Measurements from ENCODE around the gene MCC. TPM values are rescaled to one million over a fixed set of nuclear protein-coding genes. Genes with fewer than 3 reads are reported as not detected.

Gene MCC
- total RNA-seq, 1 donor from 2014 or later = 2.5 TPM

GRCh38 chr5:113495422-113495841 is 7.2 kb upstream of the MCC start:
- peaks cover 3% of the 10 kb centered on the region for H3K27me3 Mint-ChIP-seq (ENCODE audit: insufficient read depth, low read depth)
- H3F3A ChIP-seq (ENCODE audit: low read depth) = no peaks in the 10 kb centered on the region
- H3K9ac ChIP-seq = no peak overlapping the region
- H3K4me1 ChIP-seq = no peaks in the 10 kb centered on the region
- no peak for TF ChIP-seq EZH2 (IDR thresholded peaks at IDR 0.05)
- TF ChIP-seq CTCF (IDR thresholded peaks at IDR 0.05) = no peak
- TF ChIP-seq EZH2phosphoT487 (IDR thresholded peaks at IDR 0.05) = no peak
- no peaks in the 10 kb centered on the region for H4K20me1 ChIP-seq (ENCODE audit: low read depth)
- DNase-seq (ENCODE audit: low spot score) = no peak
- H3K4me1 Mint-ChIP-seq = no peaks in the 10 kb centered on the region
- peaks cover 11% of the 10 kb centered on the region for H3K9me3 Mint-ChIP-seq
- H3K36me3 Mint-ChIP-seq = no peaks in the 10 kb centered on the region
- no peak overlapping the region for H3K27ac Mint-ChIP-seq
- H3K27me3 ChIP-seq = peaks cover 6% of the 10 kb centered on the region
- no peak overlapping the region for H3K4me3 Mint-ChIP-seq
- H2AFZ ChIP-seq (replicated peaks) = no peak overlapping the region
- H3K27ac ChIP-seq = no peak overlapping the region
- no peak overlapping the region for H3K4me3 ChIP-seq
- no peaks in the 10 kb centered on the region for H3K36me3 ChIP-seq
- peaks cover 7% of the 10 kb centered on the region for H3K9me3 ChIP-seq (ENCODE audit: low read depth)
- no peak overlapping the region for H3K4me2 ChIP-seq
- no peaks in the 10 kb centered on the region for H3K79me2 ChIP-seq (ENCODE audit: low read depth)

- Histone ChIP-seq H3K79me2 (ENCODE audit: low read depth) (no peaks in the 10 kb centered on the region), H3K4me2 (no peak overlapping the region), H3K4me3 (no peak overlapping the region), H2AFZ (replicated peaks) (no peak overlapping the region), H3K27me3 (peaks cover 15% of the 10 kb centered on the region), H3K9ac (no peak overlapping the region), H4K20me1 (ENCODE audit: low read depth) (no peaks in the 10 kb centered on the region), H3K9me3 (ENCODE audit: low read depth) (peaks cover 11% of the 10 kb centered on the region), H3K4me1 (no peaks in the 10 kb centered on the region), H3F3A (ENCODE audit: low read depth) (no peaks in the 10 kb centered on the region), H3K36me3 (no peaks in the 10 kb centered on the region), H3K27ac (no peak overlapping the region)
- TF ChIP-seq CTCF (IDR thresholded peaks at IDR 0.05) (no peak), EZH2 (IDR thresholded peaks at IDR 0.05) (no peak), EZH2phosphoT487 (IDR thresholded peaks at IDR 0.05) (no peak)
- H3K36me3 Mint-ChIP-seq = no peaks in the 10 kb centered on the region
- no peak for DNase-seq (ENCODE audit: low spot score)
- no peaks in the 10 kb centered on the region for H3K4me1 Mint-ChIP-seq
- H3K27ac Mint-ChIP-seq = no peak overlapping the region
- peaks cover 22% of the 10 kb centered on the region for H3K9me3 Mint-ChIP-seq
- H3K27me3 Mint-ChIP-seq (ENCODE audit: insufficient read depth, low read depth) = peaks cover 5% of the 10 kb centered on the region
- no peak overlapping the region for H3K4me3 Mint-ChIP-seq
Measured at GRCh38 chr5:113493446-113493845, 5.2 kb upstream of the MCC start.

- no peak overlapping the region for H3K4me3 Mint-ChIP-seq
- Histone ChIP-seq H3K9ac (no peak overlapping the region), H4K20me1 (ENCODE audit: low read depth) (no peaks in the 10 kb centered on the region), H2AFZ (replicated peaks) (no peak overlapping the region), H3K4me3 (no peak overlapping the region), H3K27ac (no peak overlapping the region), H3K27me3 (peaks cover 30% of the 10 kb centered on the region), H3K4me1 (peaks cover 5% of the 10 kb centered on the region), H3F3A (ENCODE audit: low read depth) (peaks cover 6% of the 10 kb centered on the region), H3K4me2 (no peak overlapping the region), H3K9me3 (ENCODE audit: low read depth) (peaks cover 11% of the 10 kb centered on the region), H3K79me2 (ENCODE audit: low read depth) (no peaks in the 10 kb centered on the region), H3K36me3 (no peaks in the 10 kb centered on the region)
- H3K4me1 Mint-ChIP-seq = no peaks in the 10 kb centered on the region
- H3K27me3 Mint-ChIP-seq (ENCODE audit: insufficient read depth, low read depth) = peaks cover 10% of the 10 kb centered on the region
- H3K27ac Mint-ChIP-seq = no peak overlapping the region
- H3K36me3 Mint-ChIP-seq = peaks cover 3% of the 10 kb centered on the region
- no peak for DNase-seq (ENCODE audit: low spot score)
- H3K9me3 Mint-ChIP-seq = peaks cover 22% of the 10 kb centered on the region
- TF ChIP-seq EZH2 (IDR thresholded peaks at IDR 0.05) (no peak), CTCF (IDR thresholded peaks at IDR 0.05) (no peak), EZH2phosphoT487 (IDR thresholded peaks at IDR 0.05) (no peak)
Measured at GRCh38 chr5:113491022-113491421, 2.8 kb upstream of the MCC start.
